CD4-positive, alpha-beta T cell treated with Interleukin-15 for 4 hours (primary cell): Measurements from ENCODE around the gene MRPS14.
"Not testable (repeated sequence)": the region's sequence is repeated elsewhere in the genome, so short reads cannot be mapped to it uniquely, and the experiment has no call there.

ENCODE experiments used
- DNase-seq: peaks from one replicate; pipeline ENCODE4 v3.0.0-alpha.2; 2020; ENCODE audit warnings: low spot score

Gene MRPS14

GRCh38 chr1:175023043-175023921 lies at the start of gene MRPS14:
TSS of gene MRPS14 (minus strand) at chr1:175023425. CDS start at chr1:175023408, 17 bp downstream.
- peak; percentile 99 for DNase-seq

GRCh38 chr1:175072099-175072951 lies 49.1 kb upstream of the MRPS14 start:
- DNase-seq = no peak

GRCh38 chr1:175071276-175071943 lies 48.2 kb upstream of the MRPS14 start:
- no peak for DNase-seq

- no peak for DNase-seq
These were observed 47.6 kb upstream of the MRPS14 start for GRCh38 chr1:175070818-175071217.

- no peak for DNase-seq
These were observed 44.3 kb upstream of the MRPS14 start, which contains the start of gene TNN for GRCh38 chr1:175067362-175068106. TSS of gene TNN (plus strand) at chr1:175067833. CDS start at chr1:175077419, 9,586 bp downstream.

GRCh38 chr1:175062858-175063257 lies 39.6 kb upstream of the MRPS14 start:
- DNase-seq = no peak

- no peak for DNase-seq
These were observed 39.1 kb upstream of the MRPS14 start for GRCh38 chr1:175062339-175062738.

- DNase-seq = no peak
These were observed 31.5 kb upstream of the MRPS14 start for GRCh38 chr1:175054736-175055135.

- DNase-seq = no peak
These were observed 27.8 kb upstream of the MRPS14 start for GRCh38 chr1:175050992-175051391.

- no peak for DNase-seq
These were observed 22.3 kb upstream of the MRPS14 start for GRCh38 chr1:175045519-175045918.

GRCh38 chr1:175045097-175045496 lies 21.9 kb upstream of the MRPS14 start:
- DNase-seq = no peak

- not testable (repeated sequence) for DNase-seq
These were observed 21.4 kb upstream of the MRPS14 start for GRCh38 chr1:175044591-175044990.

- DNase-seq = no peak
These were observed 20.6 kb upstream of the MRPS14 start for GRCh38 chr1:175043824-175044223.

- DNase-seq = no peak
These were observed 19.4 kb upstream of the MRPS14 start for GRCh38 chr1:175042650-175043049.

- no peak for DNase-seq
These were observed 17.2 kb upstream of the MRPS14 start for GRCh38 chr1:175040324-175040879.

- no peak for DNase-seq
These were observed 14.2 kb upstream of the MRPS14 start for GRCh38 chr1:175037416-175037815.

GRCh38 chr1:175036476-175036875 lies 13.3 kb upstream of the MRPS14 start:
- no peak for DNase-seq

- no peak for DNase-seq
These were observed 12.6 kb upstream of the MRPS14 start for GRCh38 chr1:175035865-175036264.

- DNase-seq = no peak
These were observed 11.6 kb upstream of the MRPS14 start for GRCh38 chr1:175034775-175035174.

- DNase-seq = no peak
These were observed 10.7 kb upstream of the MRPS14 start for GRCh38 chr1:175033953-175034352.

- no peak for DNase-seq
These were observed 1.5 kb upstream of the MRPS14 start for GRCh38 chr1:175024773-175025172.
